ENCODE results near the gene ZNF106. TPM values are rescaled to one million over a fixed set of nuclear protein-coding genes. Genes with fewer than 3 reads are reported as not detected.

ZNF106 gene
- total RNA-seq, 2 experiments from 2014 or later, result 40.8 to 41.2 TPM

DNA sequence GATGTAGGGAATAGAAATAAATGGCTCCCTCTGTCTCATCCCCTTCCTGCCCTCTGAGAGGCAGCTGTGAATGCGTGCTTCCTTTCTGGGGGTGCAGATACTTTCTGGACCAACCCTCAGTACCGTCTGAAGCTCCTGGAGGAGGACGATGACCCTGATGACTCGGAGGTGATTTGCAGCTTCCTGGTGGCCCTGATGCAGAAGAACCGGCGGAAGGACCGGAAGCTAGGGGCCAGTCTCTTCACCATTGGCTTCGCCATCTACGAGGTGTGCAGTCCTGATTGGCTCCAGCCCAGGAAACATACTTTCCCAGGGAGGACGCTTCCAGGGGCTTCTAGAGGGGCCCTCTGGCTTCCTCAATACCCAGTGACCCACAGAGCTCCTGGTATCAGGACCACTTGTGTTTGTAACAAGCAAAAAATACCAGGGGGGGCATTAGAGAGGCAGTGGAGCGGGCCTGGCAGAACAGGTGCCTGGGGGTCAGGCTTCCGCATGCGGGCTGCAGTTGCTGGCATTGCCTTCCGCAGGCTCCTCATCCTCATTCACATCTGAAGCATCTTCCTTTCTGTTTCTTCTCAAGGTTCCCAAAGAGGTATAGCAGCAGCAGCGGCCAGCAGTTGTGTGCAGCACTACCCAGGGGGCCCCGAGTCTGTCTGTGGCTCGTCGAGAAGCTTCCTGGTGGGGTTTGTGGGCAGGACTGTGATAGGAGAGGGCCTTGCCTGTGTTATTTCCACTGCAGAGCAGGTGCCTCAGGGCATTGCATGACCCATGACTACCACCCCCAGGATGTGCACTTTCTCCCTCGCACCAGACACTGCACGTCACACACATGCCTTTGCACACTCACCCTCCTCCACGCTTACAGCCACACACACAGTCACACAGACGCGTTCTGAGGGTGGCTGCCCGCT is 89.1 kb downstream of the ZNF106 start:
- H3K9me3 Mint-ChIP-seq, result no peaks in the 10 kb centered on the region
- intact Hi-C loops (cut with micrococcal nuclease), result no loop called here
- H3K4me3 Mint-ChIP-seq, result peak overlapping the region; percentile 54
- no peak for DNase-seq
- no peak overlapping the region for H3K27ac Mint-ChIP-seq
- H3K36me3 Mint-ChIP-seq (ENCODE audit: low read depth), result no peaks in the 10 kb centered on the region
- H3K27me3 Mint-ChIP-seq (ENCODE audit: low read depth), result no peaks in the 10 kb centered on the region
- CTCF ChIA-PET, result no interaction called here
- no peaks in the 10 kb centered on the region for H3K4me1 Mint-ChIP-seq (ENCODE audit: low read depth)

DNA sequence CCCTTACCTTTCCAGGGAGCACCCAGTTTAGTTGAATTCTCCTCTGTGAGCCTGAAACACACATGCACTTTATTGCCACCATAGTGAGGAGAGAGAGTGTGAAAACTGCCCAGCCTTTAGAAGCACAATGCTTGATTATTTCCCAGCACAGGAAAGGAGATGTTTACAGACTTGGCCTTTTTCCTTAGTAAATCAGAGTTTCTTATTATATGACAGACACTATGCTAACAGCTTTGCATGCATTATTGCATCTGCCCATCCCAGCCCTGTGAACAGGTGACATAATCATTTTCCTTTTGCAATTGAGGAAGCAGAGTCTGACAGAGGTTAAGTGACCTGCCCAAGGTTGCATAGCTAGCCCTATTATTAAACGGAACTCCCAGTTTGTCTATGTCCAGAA is 95.1 kb downstream of the ZNF106 start:
- H3K9me3 Mint-ChIP-seq, result no peaks in the 10 kb centered on the region
- no peak for DNase-seq
- H3K27me3 Mint-ChIP-seq (ENCODE audit: low read depth), result no peaks in the 10 kb centered on the region
- H3K36me3 Mint-ChIP-seq (ENCODE audit: low read depth), result no peaks in the 10 kb centered on the region
- no peak overlapping the region for H3K27ac Mint-ChIP-seq
- intact Hi-C loops (cut with micrococcal nuclease), result no loop called here
- H3K4me3 Mint-ChIP-seq, result no peak overlapping the region
- CTCF ChIA-PET, result no interaction called here
- H3K4me1 Mint-ChIP-seq (ENCODE audit: low read depth), result no peaks in the 10 kb centered on the region

DNA sequence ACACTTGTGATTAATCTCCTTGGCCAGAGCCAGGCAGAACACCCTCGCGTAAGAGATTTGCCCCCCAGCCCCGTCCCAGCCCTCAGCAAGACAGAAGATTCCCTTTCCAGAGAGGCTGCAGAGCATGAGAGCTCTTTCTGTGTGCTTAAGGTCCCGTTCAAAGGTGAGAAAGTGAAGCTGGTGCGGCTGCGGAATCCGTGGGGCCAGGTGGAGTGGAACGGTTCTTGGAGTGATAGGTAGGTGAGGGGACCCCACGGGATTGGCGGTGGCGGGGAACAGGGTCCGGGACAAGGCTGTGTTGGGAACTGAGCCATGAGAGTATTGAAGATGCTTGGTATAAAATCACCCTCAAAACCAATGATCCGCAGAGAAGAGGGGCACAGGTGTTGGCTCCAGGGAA is 96.8 kb downstream of the ZNF106 start:
- Mint-ChIP-seq H3K4me3 (no peak overlapping the region), H3K27me3 (ENCODE audit: low read depth) (no peaks in the 10 kb centered on the region), H3K27ac (no peak overlapping the region), H3K4me1 (ENCODE audit: low read depth) (no peaks in the 10 kb centered on the region), H3K9me3 (no peaks in the 10 kb centered on the region), H3K36me3 (ENCODE audit: low read depth) (no peaks in the 10 kb centered on the region)
- intact Hi-C loops (cut with micrococcal nuclease), result no loop called here
- no peak for DNase-seq
- CTCF ChIA-PET, result interaction anchor here (0.6 kb wide), 1 partner anchor 962 kb away, joined by 3 read pairs; no protein-coding TSS in a partner anchor

DNA sequence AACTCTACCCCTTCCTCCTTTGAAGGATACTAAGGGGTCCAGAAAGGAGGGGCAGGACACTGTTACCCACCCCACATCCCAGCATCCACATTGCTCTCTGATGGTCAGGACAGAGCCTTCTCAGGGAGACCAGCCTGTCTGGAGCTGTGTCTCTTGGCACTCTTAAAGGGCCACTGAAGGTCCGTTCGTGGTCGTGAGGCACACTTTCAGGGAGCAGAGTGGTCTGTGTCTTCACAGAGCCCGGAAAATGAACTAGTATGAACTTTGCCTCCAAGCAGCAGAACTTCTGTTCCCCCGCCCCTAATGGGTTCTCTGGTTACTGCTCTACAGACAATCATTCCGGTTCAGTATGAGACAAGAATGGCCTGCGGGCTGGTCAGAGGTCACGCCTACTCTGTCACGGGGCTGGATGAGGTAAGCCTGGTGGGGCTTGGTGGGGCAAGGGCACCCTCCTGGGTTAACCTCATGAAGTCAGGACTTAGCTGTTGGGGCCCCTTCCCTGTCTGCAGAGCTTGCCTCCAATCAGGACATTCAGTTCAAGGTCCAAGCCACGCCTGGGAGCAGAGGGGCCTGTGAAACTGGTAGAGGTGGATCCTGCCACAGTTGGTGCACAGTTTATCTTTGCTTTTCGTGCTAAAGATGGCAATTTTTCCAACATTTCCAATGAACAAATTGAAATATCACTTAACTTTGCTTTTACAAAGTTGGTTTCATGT is 98.5 kb downstream of the ZNF106 start:
- no peak for DNase-seq
- no peaks in the 10 kb centered on the region for H3K4me1 Mint-ChIP-seq (ENCODE audit: low read depth)
- CTCF ChIA-PET, result no interaction called here

DNA sequence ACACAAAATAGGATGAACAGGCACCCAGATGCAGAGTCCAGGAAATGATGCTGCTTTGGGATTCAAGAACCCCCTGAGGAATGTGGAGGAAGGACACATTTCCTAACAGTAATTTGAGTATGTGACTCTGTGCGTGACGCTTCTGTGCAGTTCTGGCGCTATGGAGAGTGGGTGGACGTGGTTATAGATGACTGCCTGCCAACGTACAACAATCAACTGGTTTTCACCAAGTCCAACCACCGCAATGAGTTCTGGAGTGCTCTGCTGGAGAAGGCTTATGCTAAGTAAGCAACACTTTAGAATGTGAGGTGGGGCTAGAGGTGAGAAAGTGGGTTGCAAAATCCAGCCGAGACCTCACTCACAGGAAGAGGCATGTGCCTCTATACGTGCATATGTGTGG is 103.3 kb downstream of the ZNF106 start:
- Mint-ChIP-seq H3K27me3 (ENCODE audit: low read depth) (no peaks in the 10 kb centered on the region), H3K4me1 (ENCODE audit: low read depth) (no peaks in the 10 kb centered on the region), H3K9me3 (no peaks in the 10 kb centered on the region), H3K27ac (no peak overlapping the region), H3K36me3 (ENCODE audit: low read depth) (peaks cover 2% of the 10 kb centered on the region), H3K4me3 (no peak overlapping the region)
- DNase-seq, result no peak
- intact Hi-C loops (cut with micrococcal nuclease), result loop anchor here (5.0 to 10.0 kb wide), 3 partner anchors 253 to 303 kb away; no protein-coding TSS in a partner anchor
- CTCF ChIA-PET, result no interaction called here

More for the DNA sequence above, 98.5 kb downstream of the ZNF106 start:
- no peak overlapping the region for H3K4me3 Mint-ChIP-seq
- intact Hi-C loops (cut with micrococcal nuclease), result no loop called here
- no peak overlapping the region for H3K27ac Mint-ChIP-seq
- no peaks in the 10 kb centered on the region for H3K27me3 Mint-ChIP-seq (ENCODE audit: low read depth)
- H3K9me3 Mint-ChIP-seq, result no peaks in the 10 kb centered on the region
- H3K36me3 Mint-ChIP-seq (ENCODE audit: low read depth), result peaks cover 2% of the 10 kb centered on the region

DNA sequence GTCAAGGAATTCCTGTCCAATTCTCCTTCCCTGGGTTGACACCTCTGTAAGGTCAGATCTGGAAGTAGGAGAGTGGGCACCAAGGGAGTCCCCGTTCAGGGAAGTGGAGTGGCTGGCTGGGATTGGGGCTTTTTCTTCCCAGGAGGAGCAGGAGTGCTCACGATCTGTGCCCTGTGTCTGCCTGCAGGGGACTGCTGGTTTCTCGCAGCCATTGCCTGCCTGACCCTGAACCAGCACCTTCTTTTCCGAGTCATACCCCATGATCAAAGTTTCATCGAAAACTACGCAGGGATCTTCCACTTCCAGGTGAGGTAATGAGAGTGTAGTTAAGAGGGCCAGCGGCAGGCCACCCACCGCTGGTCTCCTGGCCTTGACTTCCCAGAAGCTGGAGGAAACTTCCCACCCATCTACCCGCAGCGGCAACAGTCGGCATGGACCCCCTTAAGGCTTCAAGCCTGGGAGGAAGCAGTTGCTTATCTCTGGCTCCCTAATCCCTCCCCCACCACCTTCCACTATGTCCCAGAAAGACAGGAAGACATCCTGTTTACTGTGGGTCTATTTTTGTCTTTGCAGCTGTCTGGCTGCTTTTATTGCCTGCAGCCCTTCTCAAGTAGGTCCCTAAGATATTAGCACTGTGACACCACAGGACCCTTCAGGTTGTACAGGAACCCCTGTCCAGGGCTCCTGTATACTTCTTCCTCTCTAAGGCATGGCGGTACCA is 104.8 kb downstream of the ZNF106 start:
- Mint-ChIP-seq H3K4me1 (ENCODE audit: low read depth) (no peaks in the 10 kb centered on the region), H3K36me3 (ENCODE audit: low read depth) (peaks cover 2% of the 10 kb centered on the region), H3K27me3 (ENCODE audit: low read depth) (no peaks in the 10 kb centered on the region), H3K9me3 (no peaks in the 10 kb centered on the region), H3K4me3 (no peak overlapping the region), H3K27ac (no peak overlapping the region)
- intact Hi-C loops (cut with micrococcal nuclease), result loop anchor here (5.0 to 10.0 kb wide), 3 partner anchors 251 to 301 kb away; no protein-coding TSS in a partner anchor
- CTCF ChIA-PET, result interaction anchor here (0.5 to 1.5 kb wide), 7 partner anchors 10 to 307 kb away, joined by 3 to 7 read pairs (median 3); no protein-coding TSS in a partner anchor
- no peak for DNase-seq

DNA sequence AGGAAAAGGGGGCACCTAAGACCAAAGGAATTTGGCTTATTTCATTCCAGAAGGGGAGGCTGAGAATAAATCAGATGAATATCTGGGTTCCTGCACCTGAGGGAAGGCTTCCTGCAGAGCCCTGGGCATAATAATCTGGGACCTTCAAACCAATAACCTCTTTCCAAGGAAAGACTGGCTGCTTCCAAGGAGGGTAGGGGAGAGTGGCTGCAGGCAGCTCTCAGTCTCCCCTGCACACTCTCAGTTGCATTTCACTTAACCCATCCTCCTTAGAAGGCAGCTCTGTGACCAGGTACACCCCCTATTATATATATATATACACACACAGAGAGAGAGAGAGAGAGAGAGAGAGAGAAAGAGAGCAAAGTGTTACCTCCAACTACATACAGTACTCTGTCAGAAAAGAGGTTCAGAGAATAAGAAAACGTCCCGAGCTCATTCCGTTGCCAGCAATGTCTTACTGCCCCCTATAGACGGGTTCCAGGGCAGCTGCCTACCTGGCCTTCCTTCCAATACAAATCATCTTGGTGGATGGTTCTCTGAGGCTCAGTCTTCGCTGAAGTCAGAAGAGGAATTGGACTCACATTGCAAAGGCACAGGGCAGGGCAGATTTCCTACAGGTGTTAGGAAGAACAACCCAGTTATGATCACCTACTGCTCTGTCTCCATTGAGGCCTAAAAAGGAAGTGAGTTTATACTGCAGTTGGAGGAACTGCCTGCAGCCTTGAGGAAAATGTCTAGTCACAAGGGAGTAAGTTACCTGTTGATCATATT is 105.5 kb downstream of the ZNF106 start:
- no peak overlapping the region for H3K4me3 Mint-ChIP-seq
- intact Hi-C loops (cut with micrococcal nuclease), result loop anchor here (5.0 to 10.0 kb wide), 3 partner anchors 251 to 301 kb away; no protein-coding TSS in a partner anchor
- peaks cover 2% of the 10 kb centered on the region for H3K36me3 Mint-ChIP-seq (ENCODE audit: low read depth)
- CTCF ChIA-PET, result interaction anchor here (0.5 to 1.5 kb wide), 11 partner anchors 9 to 794 kb away, joined by 3 to 7 read pairs (median 3); no protein-coding TSS in a partner anchor
- no peak overlapping the region for H3K27ac Mint-ChIP-seq
- DNase-seq, result peak; percentile 64
- no peaks in the 10 kb centered on the region for H3K27me3 Mint-ChIP-seq (ENCODE audit: low read depth)
- H3K9me3 Mint-ChIP-seq, result no peaks in the 10 kb centered on the region
- H3K4me1 Mint-ChIP-seq (ENCODE audit: low read depth), result no peaks in the 10 kb centered on the region

DNA sequence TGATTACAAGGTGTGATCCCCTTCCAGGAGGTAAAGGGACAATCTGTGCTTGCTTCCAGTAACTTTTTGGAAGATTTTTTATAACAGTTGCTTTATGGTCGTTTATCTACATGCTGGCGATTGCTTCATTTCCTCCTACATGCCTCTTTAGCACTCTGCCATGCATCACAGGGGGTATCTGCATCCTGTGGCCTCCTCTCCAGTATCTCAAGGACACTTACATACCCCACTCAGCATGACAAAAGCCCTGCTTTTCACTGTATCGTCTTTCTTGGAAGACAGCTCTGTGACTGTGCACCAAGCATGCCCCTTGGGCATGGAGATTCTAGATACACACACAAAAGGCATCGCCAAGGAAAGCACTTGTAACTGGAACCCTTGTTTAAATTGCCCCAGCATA is 106.3 kb downstream of the ZNF106 start:
- peaks cover 2% of the 10 kb centered on the region for H3K36me3 Mint-ChIP-seq (ENCODE audit: low read depth)
- no peak overlapping the region for H3K4me3 Mint-ChIP-seq
- no peak for DNase-seq
- no peaks in the 10 kb centered on the region for H3K9me3 Mint-ChIP-seq
- H3K4me1 Mint-ChIP-seq (ENCODE audit: low read depth), result no peaks in the 10 kb centered on the region
- H3K27me3 Mint-ChIP-seq (ENCODE audit: low read depth), result no peaks in the 10 kb centered on the region
- CTCF ChIA-PET, result interaction anchor here (0.6 to 1.5 kb wide), 6 partner anchors 8 to 399 kb away, joined by 3 to 7 read pairs (median 3); no protein-coding TSS in a partner anchor
- intact Hi-C loops (cut with micrococcal nuclease), result loop anchor here (10.0 kb wide), 2 partner anchors 250 to 300 kb away; no protein-coding TSS in a partner anchor
- H3K27ac Mint-ChIP-seq, result no peak overlapping the region

DNA sequence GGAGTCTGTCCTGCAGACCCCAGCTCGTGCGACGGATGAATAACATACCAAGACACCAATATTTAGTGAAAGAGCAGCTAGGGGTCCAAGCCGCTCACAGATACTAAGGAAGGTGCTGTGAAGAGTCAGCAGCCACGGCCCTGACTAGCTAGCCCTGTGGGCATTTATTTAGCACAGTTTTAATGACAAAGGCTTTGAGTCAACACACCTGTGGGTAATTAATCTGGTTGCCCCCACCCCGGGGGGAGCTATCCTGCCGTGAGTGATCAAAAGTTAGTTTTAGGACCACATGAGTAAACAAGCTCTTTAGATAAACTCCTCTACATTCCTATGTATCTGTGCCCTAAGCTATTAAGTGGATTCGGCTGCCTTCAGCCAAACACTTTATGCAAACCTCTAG is 112.9 kb downstream of the ZNF106 start:
- no peak overlapping the region for H3K27ac Mint-ChIP-seq
- H3K4me1 Mint-ChIP-seq (ENCODE audit: low read depth), result no peaks in the 10 kb centered on the region
- H3K4me3 Mint-ChIP-seq, result no peak overlapping the region
- intact Hi-C loops (cut with micrococcal nuclease), result no loop called here
- H3K36me3 Mint-ChIP-seq (ENCODE audit: low read depth), result peaks cover 8% of the 10 kb centered on the region
- CTCF ChIA-PET, result no interaction called here
- no peak for DNase-seq
- H3K9me3 Mint-ChIP-seq, result peaks cover 12% of the 10 kb centered on the region
- no peaks in the 10 kb centered on the region for H3K27me3 Mint-ChIP-seq (ENCODE audit: low read depth)

DNA sequence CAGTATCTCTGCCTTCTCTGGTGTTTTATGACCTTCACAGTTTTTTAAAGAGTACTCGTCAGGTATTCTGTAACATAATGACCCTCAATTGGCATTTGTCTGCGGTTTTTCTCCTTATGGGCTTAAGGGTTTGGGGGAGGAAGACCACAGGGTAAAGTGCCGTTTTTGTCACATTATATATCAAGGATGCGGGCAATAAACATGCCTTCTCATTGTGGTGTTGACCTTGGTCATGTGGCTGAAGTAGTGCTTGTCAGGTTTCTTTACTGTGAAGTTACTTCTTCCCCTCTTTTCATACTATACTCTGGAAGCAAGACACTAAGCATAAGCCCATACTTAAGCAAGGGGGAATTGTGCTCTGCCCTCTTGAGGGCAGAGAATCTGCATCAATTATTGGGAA is 115.0 kb downstream of the ZNF106 start:
- intact Hi-C loops (cut with micrococcal nuclease), result no loop called here
- CTCF ChIA-PET, result interaction anchor here (1.9 kb wide), 1 partner anchor 9 kb away, joined by 7 read pairs; no protein-coding TSS in a partner anchor
- no peak for DNase-seq
- no peak overlapping the region for H3K4me3 Mint-ChIP-seq
- H3K27me3 Mint-ChIP-seq (ENCODE audit: low read depth), result no peaks in the 10 kb centered on the region
- peaks cover 12% of the 10 kb centered on the region for H3K9me3 Mint-ChIP-seq
- H3K4me1 Mint-ChIP-seq (ENCODE audit: low read depth), result no peaks in the 10 kb centered on the region
- H3K27ac Mint-ChIP-seq, result no peak overlapping the region
- peaks cover 8% of the 10 kb centered on the region for H3K36me3 Mint-ChIP-seq (ENCODE audit: low read depth)

DNA sequence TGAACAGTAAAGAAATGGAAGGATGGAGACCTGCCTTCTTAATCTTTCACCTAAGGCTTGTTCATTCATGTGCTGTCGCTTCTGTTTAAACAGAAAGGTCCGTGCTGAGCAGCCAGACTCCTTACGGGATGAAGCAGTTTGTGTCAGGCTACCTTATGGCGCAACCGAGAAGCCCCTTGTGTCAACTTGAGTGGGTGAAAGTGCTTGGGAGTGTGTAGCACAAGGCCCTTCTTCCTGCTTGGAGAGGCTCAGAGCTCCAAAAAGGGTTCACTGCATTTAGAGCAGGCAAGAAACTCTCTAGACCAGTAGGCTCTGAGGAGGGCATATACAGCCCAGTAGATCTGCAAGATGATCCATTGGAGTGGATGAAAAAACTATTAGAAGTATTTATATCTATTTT is 115.7 kb downstream of the ZNF106 start:
- Mint-ChIP-seq H3K4me3 (no peak overlapping the region), H3K36me3 (ENCODE audit: low read depth) (peaks cover 8% of the 10 kb centered on the region)
- CTCF ChIA-PET, result no interaction called here

More for the DNA sequence above, 115.7 kb downstream of the ZNF106 start:
- DNase-seq, result no peak
- no peaks in the 10 kb centered on the region for H3K27me3 Mint-ChIP-seq (ENCODE audit: low read depth)
- no peak overlapping the region for H3K27ac Mint-ChIP-seq
- intact Hi-C loops (cut with micrococcal nuclease), result no loop called here
- H3K9me3 Mint-ChIP-seq, result peaks cover 12% of the 10 kb centered on the region
- H3K4me1 Mint-ChIP-seq (ENCODE audit: low read depth), result no peaks in the 10 kb centered on the region
